Measurements from ENCODE around the gene ZNF430.
"Not testable (repeated sequence)": the region's sequence is repeated elsewhere in the genome, so short reads cannot be mapped to it uniquely, and the experiment has no call there.

Gene ZNF430

GRCh38 chr19:21020298-21021227, at the start of gene ZNF430:
TSS of gene ZNF430 (plus strand) at chr19:21020657. CDS start at chr19:21020801, 144 bp downstream.
- peak; percentile 97 for DNase-seq (ENCODE audit: low spot score)

- DNase-seq (ENCODE audit: low spot score), result not testable (repeated sequence)
These were observed 27.7 kb upstream of the ZNF430 start for GRCh38 chr19:20992788-20993187.

DNA sequence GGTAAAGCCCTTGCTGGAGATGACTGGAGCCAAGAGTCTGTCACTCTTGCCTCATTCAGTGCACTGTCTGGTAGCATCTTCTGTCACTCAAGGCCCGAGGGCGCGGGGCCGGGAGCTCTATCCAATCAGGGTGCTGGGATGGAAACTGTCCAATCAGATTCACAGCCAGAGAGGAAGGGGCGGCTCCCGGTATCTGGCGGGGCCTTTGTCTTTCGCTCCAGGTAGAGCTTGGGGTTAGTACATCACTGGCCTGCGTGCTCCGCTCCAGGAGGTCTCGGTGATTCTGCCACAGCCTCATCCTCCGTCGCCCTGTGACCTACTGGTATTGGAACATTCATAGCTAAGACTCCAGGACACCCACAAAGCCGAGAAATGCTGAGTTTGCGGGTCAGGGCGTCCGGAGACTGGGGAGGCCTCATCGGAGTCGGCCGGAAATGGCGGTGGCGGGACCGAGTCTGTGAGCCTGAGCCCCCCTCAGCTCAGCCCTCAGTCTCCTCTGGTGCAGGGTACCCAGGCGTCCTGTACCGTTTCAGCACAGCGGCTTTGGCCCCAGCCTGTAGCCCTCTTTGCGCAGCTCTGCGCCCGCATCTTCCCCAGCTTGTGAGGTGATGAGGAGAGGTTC, 20.6 kb upstream of the ZNF430 start:
- DNase-seq (ENCODE audit: low spot score), result peak; percentile 95

- DNase-seq (ENCODE audit: low spot score), result not testable (repeated sequence)
These were observed 781 bp downstream of the ZNF430 start for GRCh38 chr19:21021238-21021637.

DNA sequence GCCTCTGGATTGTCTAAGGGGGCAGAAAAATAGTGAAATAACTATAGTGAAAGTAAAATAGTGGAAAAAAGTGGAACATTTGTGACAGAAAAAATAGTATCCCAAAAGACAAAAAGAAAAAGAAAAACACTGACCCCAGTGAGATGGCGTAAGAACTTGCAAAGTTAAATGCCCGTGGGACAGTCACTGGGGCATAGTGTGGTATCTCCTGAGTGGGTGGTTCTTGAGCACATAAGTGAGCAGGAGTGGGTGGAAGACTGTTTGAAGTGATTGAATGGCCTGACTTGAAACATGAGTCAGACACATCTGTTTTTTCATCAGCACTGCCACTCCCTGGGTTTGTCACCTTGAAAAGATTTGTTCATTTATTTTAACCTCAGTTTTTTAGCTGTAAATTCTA, 2.5 kb downstream of the ZNF430 start:
- no peak for DNase-seq (ENCODE audit: low spot score)

DNA sequence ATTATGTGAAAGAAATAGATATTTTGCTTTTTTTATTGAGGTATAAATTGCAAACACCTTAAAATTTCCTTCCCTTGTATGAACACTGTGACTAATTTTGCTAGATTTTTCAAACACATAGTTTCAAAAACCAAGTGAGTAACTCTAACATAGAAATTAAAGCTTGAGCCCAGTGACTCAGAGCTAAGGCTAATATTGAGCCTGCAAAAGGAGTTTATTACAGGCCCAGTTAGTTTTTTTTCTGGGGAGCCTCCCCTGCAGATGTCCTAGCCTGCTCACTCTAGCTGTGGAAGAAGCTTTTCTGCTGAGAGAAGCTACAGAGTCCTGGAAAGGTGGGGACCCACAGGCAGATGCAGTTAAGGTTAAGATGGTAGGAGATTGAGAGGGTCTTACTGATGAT, 3.4 kb downstream of the ZNF430 start:
- no peak for DNase-seq (ENCODE audit: low spot score)

- DNase-seq (ENCODE audit: low spot score), result no peak
These were observed 8.5 kb downstream of the ZNF430 start for GRCh38 chr19:21028969-21029268.

DNA sequence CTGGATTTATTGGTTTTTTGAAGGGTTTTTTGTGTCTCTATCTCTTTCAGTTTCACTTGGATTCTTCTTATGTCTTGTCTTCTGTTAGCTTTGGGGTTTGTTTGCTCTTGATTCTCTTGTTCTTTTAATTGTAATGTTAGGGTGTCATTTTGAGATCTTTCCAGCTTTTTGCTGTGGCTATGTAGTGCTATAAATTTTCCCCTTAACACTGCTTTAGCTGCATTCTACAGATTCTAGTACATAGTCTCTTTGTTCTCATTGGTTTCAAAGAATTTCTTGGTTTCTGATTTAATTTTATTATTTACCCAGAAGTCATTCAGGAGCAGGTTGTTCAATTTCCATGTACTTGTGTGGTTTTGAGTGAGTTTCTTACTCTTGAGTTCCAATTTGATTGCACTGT, 24.6 kb downstream of the ZNF430 start:
- DNase-seq (ENCODE audit: low spot score), result no peak

GRCh38 chr19:21046489-21046888, 26.0 kb downstream of the ZNF430 start:
- DNase-seq (ENCODE audit: low spot score), result no peak

- no peak for DNase-seq (ENCODE audit: low spot score)
These were observed 27.3 kb downstream of the ZNF430 start for GRCh38 chr19:21047716-21048115.

- no peak for DNase-seq (ENCODE audit: low spot score)
These were observed 32.4 kb downstream of the ZNF430 start for GRCh38 chr19:21052902-21053301.

DNA sequence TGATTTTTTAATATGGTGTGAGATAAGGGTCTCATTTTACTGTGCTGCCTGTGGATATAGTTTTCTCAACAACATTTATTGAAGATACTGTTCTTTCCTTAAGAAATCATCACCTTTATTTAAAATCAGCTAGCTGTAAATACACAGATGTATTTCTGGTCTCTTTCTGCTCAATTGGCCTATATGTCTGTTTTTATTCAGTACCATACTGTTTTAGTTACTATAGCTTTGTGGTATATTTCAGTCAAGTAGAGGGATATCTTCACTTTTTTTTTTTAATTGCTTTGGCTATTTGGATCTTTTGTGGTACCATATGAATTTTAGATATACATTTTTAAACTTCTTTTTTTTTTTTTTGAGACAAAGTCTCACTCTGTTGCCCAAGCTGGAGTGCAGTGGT, 44.9 kb downstream of the ZNF430 start:
- DNase-seq (ENCODE audit: low spot score), result no peak

GRCh38 chr19:21082011-21082975, 61.8 kb downstream of the ZNF430 start, which contains the start of gene ZNF714:
TSS of gene ZNF714 (plus strand) at chr19:21082203. CDS start at chr19:21098269, 16,066 bp downstream.
- DNase-seq (ENCODE audit: low spot score), result peak; percentile 93

DNA sequence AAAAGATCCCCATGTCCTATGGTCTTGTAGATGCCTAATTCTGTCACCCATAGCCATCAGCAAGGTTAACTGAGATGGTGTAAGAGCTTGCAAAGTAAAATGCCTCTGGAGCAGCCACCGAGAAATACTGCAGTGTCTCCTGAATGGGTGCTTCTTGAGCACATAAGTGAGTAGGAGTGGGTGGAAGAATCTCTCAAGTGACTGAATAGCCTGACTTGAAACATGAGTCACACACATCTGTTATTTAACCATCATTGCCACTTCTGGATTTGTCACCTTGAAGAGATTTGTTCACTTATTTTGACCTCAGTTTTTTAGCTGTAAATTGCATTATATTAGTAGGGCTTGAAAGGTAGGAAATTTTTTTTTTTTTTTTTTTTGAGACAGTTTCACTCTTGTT, 63.9 kb downstream of the ZNF430 start:
- DNase-seq (ENCODE audit: low spot score), result no peak

- no peak for DNase-seq (ENCODE audit: low spot score)
These were observed 67.4 kb downstream of the ZNF430 start for GRCh38 chr19:21087871-21088270.

DNA sequence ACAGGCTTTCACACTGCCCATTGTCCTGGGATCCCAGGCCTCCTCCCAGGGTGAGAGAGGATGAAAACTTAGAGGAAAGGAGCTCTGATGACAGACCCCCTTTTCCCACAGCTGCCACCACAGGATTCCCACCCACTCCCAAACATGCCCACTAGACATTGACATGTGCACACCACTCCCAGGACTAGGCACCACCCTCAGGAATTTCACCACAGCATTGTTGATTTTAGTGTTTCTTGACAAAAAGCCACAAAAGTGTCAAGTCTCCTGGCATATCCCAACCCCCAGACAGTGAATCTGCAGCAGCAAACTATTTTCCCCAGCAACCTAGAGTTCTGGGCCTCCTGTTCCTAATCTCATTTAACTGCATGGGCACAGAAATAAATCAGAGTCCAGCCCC, 71.7 kb downstream of the ZNF430 start:
- DNase-seq (ENCODE audit: low spot score), result no peak

DNA sequence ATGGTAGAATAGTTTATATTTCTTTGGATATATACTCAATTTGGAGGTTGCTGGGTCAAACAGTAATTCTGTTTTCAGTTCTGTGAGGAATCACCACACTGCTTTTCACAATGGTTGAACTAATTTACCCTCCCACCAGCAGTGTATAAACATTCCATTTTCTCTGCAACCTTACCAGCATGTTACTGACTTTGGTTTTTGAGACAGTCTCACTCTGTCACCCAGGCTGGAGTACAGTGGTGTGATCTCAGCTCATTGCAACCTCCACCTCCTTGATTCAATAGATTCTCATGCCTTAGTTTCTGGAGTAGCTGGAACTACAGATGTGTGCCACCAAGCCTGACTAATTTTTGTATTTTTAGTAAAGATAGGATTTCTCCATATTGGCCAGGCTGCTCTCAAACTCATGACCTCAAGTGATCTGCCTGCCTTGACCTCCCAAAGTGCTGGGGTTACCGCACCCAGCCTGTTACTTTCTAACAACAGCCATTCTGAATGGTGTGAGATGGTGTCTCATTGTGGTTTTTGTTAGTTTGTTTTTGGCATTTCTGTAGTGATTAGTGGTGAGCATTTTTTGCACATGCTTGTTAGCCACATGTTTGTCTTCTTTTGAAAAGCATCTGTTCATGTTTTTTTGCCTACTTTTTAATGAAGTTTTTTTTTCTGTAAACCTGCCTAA, 74.0 kb downstream of the ZNF430 start:
- no peak for DNase-seq (ENCODE audit: low spot score)

DNA sequence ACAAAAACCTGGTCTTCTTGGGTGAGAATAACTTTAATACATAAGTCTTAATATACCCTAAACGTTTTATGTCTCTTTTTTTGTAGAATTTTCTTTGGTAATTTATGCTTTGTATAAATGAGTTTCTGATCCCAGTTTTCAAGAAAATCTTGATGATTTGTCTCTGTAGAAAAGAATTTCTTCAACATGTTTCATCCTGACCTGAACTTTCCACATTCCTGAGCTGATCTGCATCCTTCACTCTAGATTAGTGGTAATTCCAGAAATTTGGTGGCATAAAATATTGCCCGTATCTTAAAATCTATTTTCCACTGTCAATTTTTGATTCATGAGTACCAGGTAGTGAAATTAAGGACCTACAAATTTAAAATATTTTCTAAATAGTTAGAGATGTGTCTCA, 77.8 kb downstream of the ZNF430 start:
- no peak for DNase-seq (ENCODE audit: low spot score)

GRCh38 chr19:21101521-21102242, 81.2 kb downstream of the ZNF430 start:
- DNase-seq (ENCODE audit: low spot score), result no peak

DNA sequence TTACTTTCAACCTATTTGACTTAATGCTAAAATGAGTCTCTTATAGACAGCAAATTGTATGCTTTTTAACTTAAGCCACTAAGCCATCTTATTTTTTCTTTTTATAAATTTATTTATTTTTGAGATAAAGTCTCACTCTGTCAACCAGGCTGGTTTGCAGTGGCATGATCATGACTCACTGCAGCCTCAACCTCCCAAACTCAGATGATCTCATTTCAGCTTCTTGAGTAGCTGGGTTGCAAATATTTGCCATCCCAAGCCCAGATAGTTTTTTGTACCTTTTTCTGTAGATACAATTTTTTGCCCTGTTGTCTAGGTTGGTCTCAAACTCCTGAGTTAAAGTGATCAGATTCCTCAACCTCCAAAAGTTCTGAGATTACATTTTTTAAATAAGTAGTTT, 88.7 kb downstream of the ZNF430 start:
- no peak for DNase-seq (ENCODE audit: low spot score)

Measured in globus pallidus (tissue), 1 donor.